Stomach (tissue), 9 donors: Measurements from ENCODE around the gene CLIC3. TPM values are rescaled to one million over a fixed set of nuclear protein-coding genes. Genes with fewer than 3 reads are reported as not detected.

Experiments
- DNase-seq, 2 donors: peaks; one replicate each; pipeline versions ENCODE4 v3.0.0 to v3.0.0-alpha.2; 2013 to 2019
- H3K27ac ChIP-seq, 5 donors: fragments of 200-600 bp in 4 of 5; sonication (generic) in 4 of 5; one replicate each; pipeline ENCODE4 v1.5.1; 2013 to 2019; ENCODE audit warnings: mild to moderate bottlenecking in 1 of 5, moderate library complexity in 1 of 5
- H3K27me3 ChIP-seq, 3 donors: fragments of 200-600 bp; sonication (generic); one replicate each; pipeline ENCODE4 v1.5.1; 2017 to 2019; ENCODE audit warnings: mixed run types in 1 of 3
- H3K36me3 ChIP-seq, 4 donors: fragments of 200-600 bp; sonication (generic); 1 replicate in 3 of 4; 2 replicates in 1 of 4; pipeline ENCODE4 v1.5.1; 2016 to 2019
- H3K4me1 ChIP-seq, 4 donors: fragments of 200-600 bp; sonication (generic); one replicate each; pipeline ENCODE4 v1.5.1; 2016 to 2019
- H3K4me3 ChIP-seq, 4 donors: fragments of 200-600 bp; sonication (generic) in 3 of 4; one replicate each; pipeline ENCODE4 v1.5.1; 2016 to 2019; ENCODE audit warnings: mild to moderate bottlenecking in 1 of 4
- H3K9me3 ChIP-seq, 4 donors: fragments of 200-600 bp; sonication (generic); one replicate each; pipeline ENCODE4 v1.5.1; 2016 to 2019
- CTCF ChIP-seq, 7 experiments: fragments of 450-650 bp in 4 of 7; fragments of 200-600 bp in 3 of 7; sonication (generic) in 3 of 7; IDR thresholded peaks; one replicate each; pipeline ENCODE4 v1.5.1; 2016 to 2019; ENCODE audit warnings: antibody characterized with exemption in 7 of 7, control low read depth in 2 of 7, mild to moderate bottlenecking in 1 of 7
- EP300 ChIP-seq: sonication (generic); formaldehyde crosslinking; IDR thresholded peaks from one replicate; pipeline ENCODE4 v1.6.1; 2017; ENCODE audit warnings: antibody characterized with exemption
- POLR2A ChIP-seq, 4 donors: fragments of 450-650 bp; IDR thresholded peaks; one replicate each; pipeline ENCODE4 v1.6.1; 2016; ENCODE audit warnings: antibody characterized with exemption in 4 of 4, control low read depth in 2 of 4, mild to moderate bottlenecking in 1 of 4, moderate library complexity in 1 of 4
- POLR2AphosphoS5 ChIP-seq, 3 donors: sonication (generic); formaldehyde crosslinking; IDR thresholded peaks; one replicate each; pipeline ENCODE4 v1.6.1; 2016; ENCODE audit warnings: antibody characterized with exemption in 3 of 3
- WGBS, 5 donors: extraction: QIAGEN DNeasy Blood & Tissue Kit in 3 of 5; methylation state at CpG; one replicate each; pipeline versions ENCODE4 v1.1.5 to v1.1.7; 2013 to 2018; 5-methylcytosine and 5-hydroxymethylcytosine counted together
- intact Hi-C: fragments of 100-400 bp; cut with DNase I; formaldehyde crosslinking; loops from one replicate; pipeline ENCODE4 v1.15.1; 2023; ENCODE audit warnings: low total_unique reads
- polyA plus RNA-seq, 3 donors: library from polyadenylated mRNA; stranded (reverse); fragments of 200-250 nt; gene quantifications; one replicate each; pipeline ENCODE4 v1.2.3, GENCODE V29; 2013
- total RNA-seq, 5 donors: library from RNA; depleted of rRNA; stranded (reverse); fragments of >200 nt; gene quantifications; one replicate each; pipeline versions ENCODE4 v1.1.0 to v1.2.3, GENCODE V29; 2014 to 2016
- donor health status: healthy with polysubstance abuse.
- donor health status: Bipolar disorder and iron deficiency.
- donor health status: healthy.

Gene CLIC3
- total and polyA plus RNA-seq, 8 donors: 3.3 to 70.9 (median 9.7) TPM; not detected in 4

- no peaks in the 10 kb centered on the region for H3K4me1 ChIP-seq
- intact Hi-C loops: no loop called here
These were observed 16.6 kb upstream of the CLIC3 start for GRCh38 chr9:137012694-137013570.

GRCh38 chr9:137011907-137012675, 15.7 kb upstream of the CLIC3 start:
- H3K4me1 ChIP-seq: peaks cover 0 to 8% (median 3%) of the 10 kb centered on the region in 4 donors
- no peaks in the 10 kb centered on the region for H3K9me3 ChIP-seq
- 89 to 92% (median 91%) methylated on average over 37 to 39 of the region's 39 CpGs for WGBS, 5 donors
- intact Hi-C loops: no loop called here
- no peak for DNase-seq
- no peak overlapping the region for H3K4me3 ChIP-seq
- no peak overlapping the region for H3K27ac ChIP-seq
- H3K36me3 ChIP-seq: peaks cover 5 to 95% (median 91%) of the 10 kb centered on the region in 4 donors
- H3K27me3 ChIP-seq: no peaks in the 10 kb centered on the region
- TF ChIP-seq EP300 (no peak), POLR2A (IDR thresholded peaks at IDR 0.05) (no peak)

More at GRCh38 chr9:137012694-137013570, 16.6 kb upstream of the CLIC3 start:
- Histone ChIP-seq H3K9me3 (no peaks in the 10 kb centered on the region), H3K27ac (no peak overlapping the region), H3K27me3 (no peaks in the 10 kb centered on the region), H3K4me3 (no peak overlapping the region), H3K36me3 (peaks cover 13 to 99% (median 96%) of the 10 kb centered on the region in 4 donors)
- 78 to 94% (median 84%) methylated on average over 45 to 67 of the region's 67 CpGs for WGBS, 5 donors
- DNase-seq: no peak
- no peak for TF ChIP-seq EP300

- H3K27me3 ChIP-seq: no peaks in the 10 kb centered on the region
- TF ChIP-seq CTCF (IDR thresholded peaks at IDR 0.05): no peak
- TF ChIP-seq POLR2AphosphoS5 (IDR thresholded peaks at IDR 0.05): no peak
- no peak for TF ChIP-seq EP300
- TF ChIP-seq POLR2A (IDR thresholded peaks at IDR 0.05): no peak
- no peaks in the 10 kb centered on the region for H3K9me3 ChIP-seq
- intact Hi-C loops: no loop called here
- DNase-seq: no peak
- peaks cover 5 to 85% (median 82%) of the 10 kb centered on the region in 4 donors for H3K36me3 ChIP-seq
- 93 to 96% (median 94%) methylated on average over 23 to 24 of the region's 24 CpGs for WGBS, 5 donors
- peaks cover 0 to 10% (median 4%) of the 10 kb centered on the region in 4 donors for H3K4me1 ChIP-seq
- H3K27ac ChIP-seq: no peak overlapping the region
- no peak overlapping the region for H3K4me3 ChIP-seq
These were observed 14.8 kb upstream of the CLIC3 start for GRCh38 chr9:137011156-137011555.

- no peak for DNase-seq
- intact Hi-C loops: no loop called here
- H3K27me3 ChIP-seq: no peaks in the 10 kb centered on the region
- H3K4me3 ChIP-seq: no peak overlapping the region
- peaks cover 0 to 10% (median 4%) of the 10 kb centered on the region in 4 donors for H3K4me1 ChIP-seq
- TF ChIP-seq EP300 (no peak), POLR2AphosphoS5 (IDR thresholded peaks at IDR 0.05) (no peak), CTCF (IDR thresholded peaks at IDR 0.05) (no peak), POLR2A (IDR thresholded peaks at IDR 0.05) (no peak)
- H3K9me3 ChIP-seq: no peaks in the 10 kb centered on the region
- no peak overlapping the region for H3K27ac ChIP-seq
- H3K36me3 ChIP-seq: peaks cover 5 to 75% (median 71%) of the 10 kb centered on the region in 4 donors
- 93 to 95% (median 94%) methylated on average over 32 to 49 of the region's 49 CpGs for WGBS, 5 donors
These were observed 13.8 kb upstream of the CLIC3 start for GRCh38 chr9:137009938-137010732.

DNA sequence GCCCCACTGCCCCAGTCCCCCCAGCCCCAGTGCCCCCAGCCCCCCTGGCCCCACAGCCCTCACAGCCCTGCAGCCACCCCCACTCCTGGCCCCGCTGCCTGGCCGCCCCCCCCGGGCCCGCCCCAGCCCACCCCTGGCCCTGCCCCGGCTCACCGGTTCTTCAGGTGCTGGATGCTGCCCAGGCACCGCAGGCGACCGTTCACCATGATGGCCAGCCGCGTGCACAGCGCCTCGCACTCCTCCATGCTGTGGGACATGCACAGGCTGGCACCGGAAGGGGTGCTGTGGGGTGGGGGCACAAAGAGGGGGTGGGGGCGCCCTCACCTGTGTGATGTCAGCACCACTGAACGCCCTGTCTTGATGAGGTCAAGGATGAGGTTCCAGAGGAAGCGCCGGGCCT, 12.8 kb upstream of the CLIC3 start:
- peaks cover 4 to 66% (median 62%) of the 10 kb centered on the region in 4 donors for H3K36me3 ChIP-seq
- no peak for DNase-seq
- H3K27me3 ChIP-seq: no peaks in the 10 kb centered on the region
- intact Hi-C loops: no loop called here
- no peaks in the 10 kb centered on the region for H3K9me3 ChIP-seq
- WGBS, 5 donors: 80 to 94% (median 93%) methylated on average over 1 to 18 of the region's 18 CpGs; no CpG with 5 or more reads in 1 of the 5 donors
- peaks cover 0 to 10% (median 4%) of the 10 kb centered on the region in 4 donors for H3K4me1 ChIP-seq
- TF ChIP-seq EP300: no peak
- no peak for TF ChIP-seq POLR2A (IDR thresholded peaks at IDR 0.05)
- TF ChIP-seq CTCF (IDR thresholded peaks at IDR 0.05): no peak
- no peak for TF ChIP-seq POLR2AphosphoS5 (IDR thresholded peaks at IDR 0.05)
- H3K27ac ChIP-seq: no peak overlapping the region
- H3K4me3 ChIP-seq: no peak overlapping the region
